GM23338 (cell line): ENCODE results near the gene NPHS2.

ENCODE experiments used
- CREB1 ChIP-seq: fragments of 250-450 bp; sonication (Bioruptor Pico); IDR thresholded peaks from 2 replicates; pipeline ENCODE4 v1.5.0; 2020; ENCODE audit warnings: low read depth, mild to moderate bottlenecking, moderate library complexity
- ZNF114 ChIP-seq: fragments of 250-450 bp; sonication (Bioruptor Pico); IDR thresholded peaks from 2 replicates; pipeline ENCODE4 v1.5.0; 2020; ENCODE audit warnings: mild to moderate bottlenecking, moderate library complexity

DNA sequence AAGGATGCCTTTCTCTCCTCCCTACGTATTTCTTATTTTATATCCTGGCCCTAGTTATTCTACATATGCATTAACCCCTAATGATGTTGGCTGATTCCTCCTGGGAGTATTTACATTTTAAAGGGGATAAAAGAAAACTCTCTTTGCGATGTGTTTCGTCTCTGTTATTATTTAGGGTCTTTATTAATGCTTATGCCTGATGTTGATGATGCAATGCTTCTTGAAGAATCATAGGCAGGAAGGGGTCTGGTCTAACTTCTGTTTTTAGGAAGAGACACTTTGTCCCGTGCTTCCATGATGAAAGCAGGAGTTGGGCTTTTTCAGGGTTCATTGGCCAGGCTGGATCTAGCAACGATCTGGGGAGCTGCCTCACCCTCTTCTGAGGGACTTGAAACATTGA lies 761 bp upstream of the NPHS2 start:
- TF ChIP-seq CREB1 (CRISPR knock-in tag) (no peak), ZNF114 (no peak)
